NOMO-1 treated with DMSO at 0.1 percent for 48 hours (cell line): ENCODE data around the gene HBQ1.
"Not testable (repeated sequence)": the region's sequence is repeated elsewhere in the genome, so short reads cannot be mapped to it uniquely, and the experiment has no call there.

ENCODE experiments used
- DNase-seq: peaks from one replicate; lab custom pipeline; 2025; ENCODE audit not compliant: unreplicated experiment; lab: John Stamatoyannopoulos, UW

The HBQ1 gene

GRCh38 chr16:160242-160641 lies 20.0 kb upstream of the HBQ1 start:
- not testable (repeated sequence) for DNase-seq

- no peak for DNase-seq
These were observed 19.5 kb upstream of the HBQ1 start for GRCh38 chr16:160691-161190.

GRCh38 chr16:162271-162991 lies 17.8 kb upstream of the HBQ1 start:
- DNase-seq = no peak

- not testable (repeated sequence) for DNase-seq
These were observed 17.1 kb upstream of the HBQ1 start for GRCh38 chr16:163139-163538.

- not testable (repeated sequence) for DNase-seq
These were observed 16.6 kb upstream of the HBQ1 start for GRCh38 chr16:163696-164095.

- not testable (repeated sequence) for DNase-seq
These were observed 16.0 kb upstream of the HBQ1 start for GRCh38 chr16:164134-164823.

GRCh38 chr16:164827-165538 lies 15.3 kb upstream of the HBQ1 start:
- no peak for DNase-seq

GRCh38 chr16:165539-166374 lies 14.5 kb upstream of the HBQ1 start, which contains the start of gene HBM:
HBM (plus strand) TSS chr16:165978; CDS start chr16:165998, 20 bp downstream.
- no peak for DNase-seq

- no peak for DNase-seq
These were observed 13.7 kb upstream of the HBQ1 start for GRCh38 chr16:166375-167121.

- no peak for DNase-seq
These were observed 13.1 kb upstream of the HBQ1 start for GRCh38 chr16:167122-167690.

GRCh38 chr16:168424-168823 lies 11.8 kb upstream of the HBQ1 start:
- no peak for DNase-seq

- DNase-seq = no peak
These were observed 11.2 kb upstream of the HBQ1 start for GRCh38 chr16:169014-169413.

- not testable (repeated sequence) for DNase-seq
These were observed 10.2 kb upstream of the HBQ1 start for GRCh38 chr16:170088-170507.

- DNase-seq = no peak
These were observed 9.5 kb upstream of the HBQ1 start for GRCh38 chr16:170788-171187.

- not testable (repeated sequence) for DNase-seq
These were observed 7.8 kb upstream of the HBQ1 start, which contains the start of gene HBA2 for GRCh38 chr16:172374-172941. HBA2 (plus strand) TSS chr16:172876; CDS start chr16:172913, 37 bp downstream.

GRCh38 chr16:173211-173854 lies 6.9 kb upstream of the HBQ1 start:
- DNase-seq = not testable (repeated sequence)

- DNase-seq = not testable (repeated sequence)
These were observed 6.1 kb upstream of the HBQ1 start for GRCh38 chr16:173928-174769.
